CD4-positive, alpha-beta T cell (primary cell): ENCODE results near the gene GNAO1. TPM values are rescaled to one million over a fixed set of nuclear protein-coding genes. Genes with fewer than 3 reads are reported as not detected.

Experiments
- ATAC-seq: fragments of 200-7000 bp; cut with Tn5 transposase; one replicate; pipeline ENCODE4 v1.10.0; 2022; ENCODE audit warnings: mild to moderate bottlenecking; ENCODE audit not compliant: poor library complexity
- CTCF ChIA-PET: fragments of 350-600 bp; sonication (Branson Sonifier 250); formaldehyde crosslinking; loops from one replicate; lab custom pipeline; 2021; ENCODE audit warnings: antibody characterized with exemption, inconsistent platforms; lab: Charles Lee
- POLR2A ChIA-PET: fragments of 350-600 bp; sonication (Branson Sonifier 250); formaldehyde crosslinking; loops from one replicate; lab custom pipeline; 2021; ENCODE audit warnings: antibody characterized with exemption, inconsistent platforms; lab: Charles Lee
- DNase-seq, 14 experiments: peaks; one replicate each; pipeline ENCODE4 v3.0.0-alpha.2; 2013 to 2020; ENCODE audit warnings: mixed read lengths in 2 of 14
- H3K27ac ChIP-seq, 2 donors: one replicate each; pipeline versions ENCODE4 v1.5.1 to v1.7.0; 2013; ENCODE audit warnings: low read length in 2 of 2, low read depth in 1 of 2, mild to moderate bottlenecking in 1 of 2
- H3K27me3 ChIP-seq, 2 experiments: 1 replicate in 1 of 2; 2 replicates in 1 of 2; pipeline versions ENCODE4 v1.6.1 to v1.7.0; 2013; ENCODE audit warnings: low read length in 2 of 2, control low read depth in 1 of 2, mild to moderate bottlenecking in 1 of 2, moderate library complexity in 1 of 2; ENCODE audit not compliant: insufficient read depth in 2 of 2, control insufficient read depth in 1 of 2
- H3K36me3 ChIP-seq: one replicate; pipeline ENCODE4 v1.6.1; 2013; ENCODE audit warnings: low read length, control low read depth; ENCODE audit not compliant: insufficient read depth
- H3K4me1 ChIP-seq: one replicate; pipeline ENCODE4 v1.6.1; 2013; ENCODE audit warnings: low read length, control low read depth; ENCODE audit not compliant: insufficient read depth
- H3K4me3 ChIP-seq: one replicate; pipeline ENCODE4 v1.5.1; 2013; ENCODE audit warnings: mild to moderate bottlenecking, low read length, moderate library complexity
- H3K9me3 ChIP-seq, 2 experiments: 1 replicate in 1 of 2; 2 replicates in 1 of 2; pipeline versions ENCODE4 v1.6.1 to v1.7.0; 2013; ENCODE audit warnings: low read length in 2 of 2, mild to moderate bottlenecking in 2 of 2, control low read depth in 1 of 2, moderate library complexity in 1 of 2; ENCODE audit not compliant: control insufficient read depth in 1 of 2, insufficient read depth in 1 of 2
- H3K27ac Mint-ChIP-seq: one replicate; pipeline ENCODE4 v1.8.0; 2020; ENCODE audit warnings: mixed read lengths
- H3K27me3 Mint-ChIP-seq: one replicate; pipeline ENCODE4 v1.8.0; 2021; ENCODE audit warnings: mixed read lengths
- H3K36me3 Mint-ChIP-seq: one replicate; pipeline ENCODE4 v1.8.0; 2021; ENCODE audit warnings: low read depth, mixed read lengths
- H3K4me1 Mint-ChIP-seq: one replicate; pipeline ENCODE4 v1.8.0; 2021; ENCODE audit warnings: low read depth, mixed read lengths
- H3K4me3 Mint-ChIP-seq: one replicate; pipeline ENCODE4 v1.8.0; 2020; ENCODE audit warnings: mild to moderate bottlenecking, mixed read lengths
- H3K9me3 Mint-ChIP-seq: one replicate; pipeline ENCODE4 v1.8.0; 2020; ENCODE audit warnings: mixed read lengths
- CTCF ChIP-seq: fragments of 200-600 bp; IDR thresholded peaks from one replicate; pipeline ENCODE4 v1.8.0; 2022; ENCODE audit warnings: antibody characterized with exemption, mild to moderate bottlenecking
- intact Hi-C, 2 experiments: fragments of 100-400 bp; cut with DNase I in 1 of 2; cut with micrococcal nuclease in 1 of 2; formaldehyde crosslinking; loops; one replicate each; pipeline versions ENCODE4 v1.15.1 to v1.9.0; 2023 to 2025; cut with DNase I, micrococcal nuclease
- total RNA-seq, 174 experiments: library from RNA in 2 of 174; stranded (reverse) in 2 of 174; gene quantifications; one replicate each; pipeline ENCODE4 v1.2.3 and lab custom pipeline; 2021 to 2026

The GNAO1 gene
- total RNA-seq, 2 experiments from 2014 or later, result 7.3 to 7.9 TPM

GRCh38 chr16:56247018-56247417, 55.7 kb downstream of the GNAO1 start:
- no peak for ATAC-seq
- no peak overlapping the region for H3K27ac Mint-ChIP-seq
- POLR2A ChIA-PET, result no interaction called here

GRCh38 chr16:56247808-56248207, 56.5 kb downstream of the GNAO1 start:
- DNase-seq, result no peak
- no peak overlapping the region for H3K4me3 Mint-ChIP-seq
- CTCF ChIA-PET, result no interaction called here
- Histone ChIP-seq H3K27ac (no peak overlapping the region), H3K27me3 (no peaks in the 10 kb centered on the region), H3K9me3 (no peaks in the 10 kb centered on the region), H3K4me1 (no peaks in the 10 kb centered on the region), H3K36me3 (no peaks in the 10 kb centered on the region), H3K4me3 (no peak overlapping the region)
- no peak for ATAC-seq
- TF ChIP-seq CTCF, result no peak
- H3K4me1 Mint-ChIP-seq, result no peaks in the 10 kb centered on the region
- H3K36me3 Mint-ChIP-seq, result no peaks in the 10 kb centered on the region
- POLR2A ChIA-PET, result no interaction called here
- no peak overlapping the region for H3K27ac Mint-ChIP-seq
- intact Hi-C loops, result no loop called here
- no peaks in the 10 kb centered on the region for H3K9me3 Mint-ChIP-seq
- no peaks in the 10 kb centered on the region for H3K27me3 Mint-ChIP-seq

More at GRCh38 chr16:56247018-56247417, 55.7 kb downstream of the GNAO1 start:
- H3K27me3 ChIP-seq, result no peaks in the 10 kb centered on the region
- no peak overlapping the region for H3K27ac ChIP-seq
- Mint-ChIP-seq H3K36me3 (no peaks in the 10 kb centered on the region), H3K4me3 (no peak overlapping the region), H3K4me1 (no peaks in the 10 kb centered on the region), H3K9me3 (no peaks in the 10 kb centered on the region), H3K27me3 (no peaks in the 10 kb centered on the region)
- no peak for TF ChIP-seq CTCF
- H3K4me3 ChIP-seq, result no peak overlapping the region
- H3K4me1 ChIP-seq, result no peaks in the 10 kb centered on the region
- no peak for DNase-seq
- no peaks in the 10 kb centered on the region for H3K36me3 ChIP-seq
- CTCF ChIA-PET, result no interaction called here
- intact Hi-C loops, result no loop called here
- H3K9me3 ChIP-seq, result no peaks in the 10 kb centered on the region

- H3K27ac Mint-ChIP-seq, result no peak overlapping the region
Observed at GRCh38 chr16:56252835-56253234, 61.5 kb downstream of the GNAO1 start.

More at GRCh38 chr16:56252835-56253234, 61.5 kb downstream of the GNAO1 start:
- intact Hi-C loops, result no loop called here
- Mint-ChIP-seq H3K4me1 (no peaks in the 10 kb centered on the region), H3K4me3 (no peak overlapping the region), H3K36me3 (no peaks in the 10 kb centered on the region), H3K27me3 (no peaks in the 10 kb centered on the region), H3K9me3 (no peaks in the 10 kb centered on the region)
- H3K27me3 ChIP-seq, result no peaks in the 10 kb centered on the region
- H3K9me3 ChIP-seq, result no peaks in the 10 kb centered on the region
- no peaks in the 10 kb centered on the region for H3K36me3 ChIP-seq
- no peak for ATAC-seq
- DNase-seq, result no peak
- H3K4me3 ChIP-seq, result no peak overlapping the region
- no peak for TF ChIP-seq CTCF
- ChIA-PET POLR2A (no interaction called here), CTCF (no interaction called here)
- H3K27ac ChIP-seq, result no peak overlapping the region
- no peaks in the 10 kb centered on the region for H3K4me1 ChIP-seq
